NCI-H1092 (cell line): ENCODE measurements around the gene AGTRAP.

ENCODE experiments used
- DNase-seq: peaks from one replicate; lab custom pipeline; 2025; lab: John Stamatoyannopoulos, UW

The AGTRAP gene

DNA sequence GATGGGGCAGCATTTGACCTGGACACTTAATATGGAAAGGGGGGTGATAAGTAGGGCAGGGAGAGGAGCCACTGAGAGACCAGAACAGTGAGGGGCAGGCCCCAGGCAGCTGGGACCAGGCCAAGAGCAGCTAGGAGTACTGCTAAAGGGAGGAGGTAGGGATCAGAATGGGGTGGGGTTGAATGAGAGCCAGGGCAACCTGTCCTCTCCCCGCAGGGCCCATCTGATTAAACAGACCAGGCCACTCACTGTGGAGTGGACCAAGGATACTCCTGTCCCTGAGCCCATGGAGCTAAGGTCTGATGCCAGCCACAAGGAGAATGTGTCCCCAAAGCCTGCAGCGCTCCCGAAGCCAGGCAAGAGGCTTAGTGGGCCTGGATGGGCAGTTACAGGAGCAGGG is 28.2 kb downstream of the AGTRAP start:
- no peak for DNase-seq

GRCh38 chr1:11764519-11764918 is 28.6 kb downstream of the AGTRAP start:
- DNase-seq: no peak

- no peak for DNase-seq
Observed at GRCh38 chr1:11765661-11766428, 29.9 kb downstream of the AGTRAP start.

GRCh38 chr1:11766429-11766776 is 30.5 kb downstream of the AGTRAP start:
- DNase-seq: no peak

DNA sequence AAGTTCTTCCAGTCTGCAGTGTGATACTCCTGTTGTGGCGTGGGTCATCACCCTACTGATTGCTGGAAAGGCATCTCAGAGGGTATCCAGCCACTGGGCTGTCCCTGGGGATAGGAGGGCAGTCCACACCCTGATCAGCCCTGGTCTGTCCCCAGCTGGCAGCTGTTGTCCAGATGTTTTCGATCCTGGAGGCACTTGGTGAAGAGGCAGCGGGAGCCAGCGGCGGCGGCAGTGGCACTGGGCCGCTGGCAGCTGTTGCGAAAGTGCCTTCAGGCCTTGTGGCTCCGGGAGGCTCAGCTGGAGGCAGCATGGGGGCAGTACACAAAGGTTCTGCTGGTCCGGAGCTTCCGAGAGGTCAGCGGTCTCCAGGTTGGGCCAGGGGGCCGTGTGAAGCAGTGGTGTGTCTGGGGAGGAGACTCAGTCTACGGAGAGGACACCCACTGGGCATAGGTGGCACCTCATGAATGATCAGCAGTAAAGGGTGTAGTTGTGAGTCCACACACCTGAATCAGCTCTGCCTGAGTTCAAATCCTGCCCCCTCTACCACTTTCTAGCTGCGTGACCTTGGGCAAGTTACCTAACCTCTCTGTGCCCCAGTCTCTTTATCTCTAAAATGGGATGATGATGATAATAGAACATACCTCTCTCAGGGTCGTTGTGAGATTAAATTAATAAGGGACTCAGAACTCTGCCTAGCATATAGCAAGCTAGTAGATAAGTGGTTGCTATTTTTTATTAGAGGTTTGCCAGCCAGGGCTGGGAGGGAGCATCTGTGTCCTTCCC is 32.2 kb downstream of the AGTRAP start:
- no peak for DNase-seq

- DNase-seq: no peak
Observed at GRCh38 chr1:11768821-11769220, 32.9 kb downstream of the AGTRAP start.

DNA sequence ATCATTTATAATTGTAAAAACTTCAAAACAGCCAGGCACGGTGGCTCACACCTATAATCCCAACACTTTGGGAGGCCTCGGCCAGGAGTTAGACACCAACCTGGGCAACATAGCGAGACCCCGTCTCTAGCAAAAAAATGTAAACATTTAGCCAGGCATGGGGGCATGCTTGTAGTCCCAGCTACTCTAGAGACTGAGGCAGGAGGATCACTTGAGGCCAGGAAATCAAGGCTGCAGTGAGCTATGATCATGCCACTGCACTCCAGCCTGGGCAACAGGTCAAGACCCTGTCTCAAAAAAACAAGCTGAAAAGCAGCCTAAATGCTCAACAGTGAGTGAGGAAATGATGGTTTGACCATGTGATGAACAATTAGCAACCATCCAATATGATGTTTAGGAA is 33.3 kb downstream of the AGTRAP start:
- no peak for DNase-seq

DNA sequence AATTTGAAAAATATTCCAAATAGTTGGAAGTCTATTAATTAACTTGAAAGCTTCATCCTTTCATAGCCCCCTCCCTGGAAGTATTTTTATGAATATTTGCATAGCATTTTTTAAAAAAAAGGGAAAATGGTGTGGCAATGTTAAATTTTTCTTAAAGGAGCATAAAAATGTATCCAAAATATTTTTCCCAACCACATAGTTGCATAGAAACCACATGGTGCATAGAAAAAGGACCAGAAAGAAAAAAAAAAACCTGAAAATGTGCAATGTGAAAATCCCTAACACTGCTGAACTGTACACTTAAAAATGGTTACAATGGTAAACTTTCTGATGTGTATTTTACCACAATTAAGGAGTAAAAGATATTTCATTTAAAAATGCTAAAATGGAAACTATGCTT is 34.1 kb downstream of the AGTRAP start:
- DNase-seq: no peak

GRCh38 chr1:11771481-11772043 is 35.6 kb downstream of the AGTRAP start:
- DNase-seq: no peak

DNA sequence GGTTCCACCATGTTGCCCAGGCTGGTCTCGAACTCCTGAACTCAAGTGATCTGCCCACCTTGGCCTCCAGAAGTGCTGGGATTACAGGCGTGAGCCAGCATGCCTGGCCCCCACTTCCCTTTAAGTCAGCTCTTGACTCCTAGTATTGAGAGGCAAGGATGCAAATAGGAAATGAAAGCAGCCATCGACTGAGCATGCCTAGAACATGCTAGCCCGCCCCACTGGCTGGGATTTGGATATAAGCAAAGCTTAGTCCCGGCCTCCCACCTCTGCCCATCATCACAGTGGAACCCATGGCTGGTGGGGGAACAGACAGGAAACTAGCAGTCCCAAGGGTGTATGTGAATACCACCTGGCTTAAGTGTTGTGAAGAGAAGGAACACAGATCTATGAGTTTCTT is 36.5 kb downstream of the AGTRAP start:
- no peak for DNase-seq

- no peak for DNase-seq
Observed at GRCh38 chr1:11774753-11775152, 38.8 kb downstream of the AGTRAP start.

DNA sequence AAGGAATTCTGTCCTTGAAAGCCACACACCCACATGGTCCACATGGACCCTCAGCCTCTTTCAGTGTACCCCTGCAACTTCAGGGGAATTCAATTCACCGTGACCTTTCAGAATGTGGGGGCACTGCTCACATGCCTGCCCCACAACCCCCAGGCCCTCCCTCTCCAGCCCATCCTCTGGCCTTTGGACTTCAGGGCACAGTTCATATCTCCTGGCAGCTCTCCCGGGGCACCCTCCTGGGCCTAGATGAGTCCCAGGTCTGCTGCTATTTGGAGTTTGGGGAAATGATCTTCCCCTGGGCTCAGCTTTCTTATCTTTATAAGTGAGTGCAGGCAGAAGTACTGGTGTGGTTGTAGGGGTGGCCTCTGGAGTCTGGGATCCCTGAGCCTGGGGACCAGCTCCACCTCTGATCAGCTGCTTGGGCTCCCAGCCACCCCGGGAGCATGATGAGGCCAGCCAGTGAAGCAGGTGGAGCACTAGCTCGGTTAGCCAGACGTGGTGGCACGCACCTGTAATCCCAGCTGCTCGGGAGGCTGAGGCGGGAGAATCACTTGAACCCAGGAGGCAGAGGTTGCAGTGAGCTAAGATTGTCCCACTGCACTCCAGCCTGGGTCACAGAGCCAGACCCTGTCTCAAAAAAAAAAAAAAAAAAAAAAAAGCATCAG is 41.9 kb downstream of the AGTRAP start:
- DNase-seq: no peak

DNA sequence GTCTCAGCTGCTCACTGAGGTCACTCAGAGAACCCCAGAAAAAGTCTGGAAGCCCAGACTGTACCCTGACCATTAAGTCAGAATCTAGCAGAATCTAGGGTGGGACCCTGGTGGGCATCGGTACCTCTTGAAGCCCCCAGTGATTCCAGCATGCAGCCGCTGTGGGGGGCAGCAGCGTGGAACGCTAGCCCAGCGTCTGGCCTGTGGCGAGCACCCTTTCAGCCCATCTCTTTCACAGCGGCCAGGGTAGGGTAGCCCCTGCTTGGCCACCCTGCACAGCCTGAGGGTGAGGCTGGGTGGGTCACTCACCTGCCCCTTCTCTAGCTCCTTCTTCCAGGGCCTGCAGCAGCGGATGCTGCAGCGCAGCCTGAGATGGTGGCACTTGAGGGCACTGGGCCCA is 42.4 kb downstream of the AGTRAP start:
- no peak for DNase-seq

DNA sequence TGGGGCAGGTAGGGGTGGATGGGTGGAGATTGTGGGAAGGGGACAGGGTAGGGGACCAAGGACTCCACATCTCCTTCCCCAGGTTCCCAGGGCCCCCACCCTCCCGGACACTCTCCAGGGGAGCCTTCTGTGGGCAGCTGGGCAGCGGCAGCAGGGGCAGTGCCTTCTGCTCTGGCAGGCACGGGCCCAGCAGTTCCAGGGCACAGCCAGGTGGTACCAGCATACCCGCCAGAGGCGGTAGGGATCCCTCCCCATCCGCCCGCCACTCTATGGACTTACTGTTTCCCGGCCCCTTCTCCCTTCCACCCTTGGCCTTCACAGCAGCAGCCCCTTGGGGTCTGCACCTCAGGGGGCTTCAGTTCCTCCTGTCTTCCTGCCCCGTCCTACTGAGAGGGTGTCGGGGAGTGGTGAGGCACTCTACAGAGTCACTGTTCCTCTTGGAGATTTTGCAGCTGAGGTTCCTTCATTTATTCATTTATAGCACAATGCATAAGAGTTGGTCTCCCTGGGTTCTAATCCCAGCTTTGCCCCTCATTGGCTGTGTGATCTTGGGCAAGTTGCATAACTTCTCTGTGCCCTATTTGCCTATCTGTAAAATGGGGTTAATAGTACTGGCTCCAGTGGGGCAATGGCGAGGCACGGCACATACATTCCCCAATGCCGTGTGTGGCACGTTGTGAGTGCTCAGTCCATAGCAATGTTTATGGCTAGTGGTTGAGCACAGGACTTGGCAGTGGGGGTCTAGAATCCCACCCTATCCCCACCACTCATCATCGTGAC is 43.1 kb downstream of the AGTRAP start:
- DNase-seq: no peak

DNA sequence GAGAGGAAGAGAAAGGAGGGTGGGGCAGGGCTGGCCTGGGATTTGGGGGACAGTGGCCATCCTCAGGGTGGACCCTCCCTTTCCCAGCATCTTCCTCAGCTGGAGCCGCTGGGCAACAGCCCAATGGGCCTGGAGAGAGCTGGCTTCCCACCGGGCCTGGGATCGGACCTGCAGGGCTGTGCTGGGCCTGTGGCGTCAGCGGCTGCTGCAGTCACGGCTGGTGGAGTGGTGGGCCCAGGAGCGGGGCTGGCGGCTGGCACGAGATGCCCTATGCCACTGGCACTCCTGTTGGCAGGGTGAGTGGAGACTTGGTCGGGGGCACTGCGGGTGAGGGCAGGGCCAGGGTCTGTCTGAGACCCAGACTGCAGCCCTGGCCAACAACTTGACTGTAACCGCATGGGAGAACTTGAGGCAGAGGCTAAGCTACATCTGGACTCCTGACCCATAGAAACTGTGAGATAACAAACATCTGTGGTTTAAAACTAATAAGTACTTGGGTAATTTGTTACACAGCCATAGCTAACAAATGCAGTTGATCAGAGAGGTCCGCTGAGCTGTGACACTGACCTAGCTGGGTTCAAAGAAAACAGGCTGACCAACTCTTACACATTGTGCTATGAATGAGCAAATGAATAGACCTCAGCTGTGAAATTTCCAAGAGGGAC is 43.9 kb downstream of the AGTRAP start:
- DNase-seq: no peak

- DNase-seq: no peak
Observed at GRCh38 chr1:11780380-11781147, 44.6 kb downstream of the AGTRAP start.

- no peak for DNase-seq
Observed at GRCh38 chr1:11781297-11781696, 45.4 kb downstream of the AGTRAP start.

DNA sequence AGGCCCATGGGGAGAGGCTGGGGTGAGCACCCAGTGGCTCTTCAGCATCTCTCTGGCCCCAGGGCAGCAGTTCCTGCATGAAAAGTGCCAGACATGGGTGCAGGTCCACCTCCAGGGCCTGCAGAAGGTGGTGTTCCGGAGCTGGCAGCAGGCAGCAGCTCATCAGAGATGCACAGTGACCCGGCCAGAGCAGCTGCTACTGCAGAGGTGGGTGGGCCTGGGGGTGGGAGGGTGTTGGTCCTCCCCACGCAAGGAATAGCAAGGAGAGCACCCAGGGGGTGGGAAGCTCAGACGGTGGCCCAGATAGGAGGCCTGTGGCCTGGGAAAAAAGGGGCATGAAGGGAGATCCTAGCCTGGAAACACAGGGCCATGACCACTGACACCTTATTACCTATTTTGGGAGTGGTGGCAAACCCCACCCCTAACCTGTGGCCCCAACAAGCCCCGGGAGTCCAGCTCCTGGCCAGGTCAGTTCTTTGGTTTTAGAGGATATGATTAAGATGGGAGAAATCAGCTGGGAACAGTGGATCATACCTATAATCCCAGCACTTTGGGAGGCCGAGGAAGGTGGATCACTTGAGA is 46.3 kb downstream of the AGTRAP start:
- DNase-seq: no peak

GRCh38 chr1:11783556-11783955 is 47.6 kb downstream of the AGTRAP start:
- no peak for DNase-seq

GRCh38 chr1:11784256-11784992 is 48.5 kb downstream of the AGTRAP start:
- DNase-seq: no peak
